Stimulated activated CD4-positive, alpha-beta T cell treated with anti-CD3 and anti-CD28 coated beads, Interleukin-2, amount 100 ng/mL, for 4 hours (primary cell): Measurements from ENCODE around the gene SBNO1.
A peak's percentile ranks its signal among the peaks of the same experiment; 100 is the strongest.
"Not testable (repeated sequence)": the region's sequence is repeated elsewhere in the genome, so short reads cannot be mapped to it uniquely, and the experiment has no call there.

Experiments
- DNase-seq: peaks from one replicate; pipeline ENCODE4 v3.0.0-alpha.2; 2020; ENCODE audit warnings: low read depth

Gene SBNO1

GRCh38 chr12:123364532-123365024 is at the start of gene SBNO1:
TSS of gene SBNO1 (minus strand) at chr12:123364847. CDS start at chr12:123350441, 14,406 bp downstream.
- DNase-seq, result peak; percentile 87

DNA sequence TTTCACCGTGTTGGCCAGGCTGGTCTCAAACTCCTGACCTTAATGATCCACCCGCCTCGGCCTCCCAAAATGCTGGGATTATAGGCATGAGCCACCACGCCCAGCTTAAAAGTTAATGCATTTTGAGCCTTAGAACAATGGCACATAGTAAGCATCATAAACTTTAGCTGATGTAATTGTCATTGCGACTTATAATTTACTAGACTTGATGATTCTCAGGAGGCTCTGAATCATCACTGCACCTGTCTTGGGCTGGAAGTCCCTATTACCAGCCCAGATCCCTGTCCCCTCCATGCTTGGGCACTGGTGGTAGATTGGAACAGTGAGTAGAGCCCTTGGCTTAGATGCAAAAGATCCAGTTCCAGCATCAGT is 45.4 kb upstream of the SBNO1 start:
- DNase-seq, result no peak

GRCh38 chr12:123409284-123410040 is 44.8 kb upstream of the SBNO1 start:
- DNase-seq, result not testable (repeated sequence)

- not testable (repeated sequence) for DNase-seq
Observed at GRCh38 chr12:123408619-123409018, 44.0 kb upstream of the SBNO1 start.

DNA sequence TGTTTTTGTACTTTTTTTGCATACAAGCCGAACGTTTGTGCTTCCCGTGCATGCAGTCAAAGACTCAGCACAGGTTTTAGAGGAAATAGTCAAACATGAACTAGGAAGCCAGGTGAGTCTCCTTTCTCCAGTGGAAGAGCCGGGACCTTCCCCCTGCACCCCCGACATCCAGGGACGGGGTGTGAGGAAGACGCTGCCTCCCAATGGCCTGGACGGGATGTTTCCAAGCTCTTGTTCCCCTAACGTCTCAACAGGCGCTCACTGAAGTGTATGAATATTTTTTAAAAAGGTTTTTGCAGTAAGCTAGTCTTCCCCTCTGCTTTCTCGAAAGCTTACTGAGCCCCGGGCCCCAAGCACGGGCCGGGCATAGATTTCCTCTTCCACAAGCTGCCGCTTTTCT is 43.3 kb upstream of the SBNO1 start:
- DNase-seq, result not testable (repeated sequence)

DNA sequence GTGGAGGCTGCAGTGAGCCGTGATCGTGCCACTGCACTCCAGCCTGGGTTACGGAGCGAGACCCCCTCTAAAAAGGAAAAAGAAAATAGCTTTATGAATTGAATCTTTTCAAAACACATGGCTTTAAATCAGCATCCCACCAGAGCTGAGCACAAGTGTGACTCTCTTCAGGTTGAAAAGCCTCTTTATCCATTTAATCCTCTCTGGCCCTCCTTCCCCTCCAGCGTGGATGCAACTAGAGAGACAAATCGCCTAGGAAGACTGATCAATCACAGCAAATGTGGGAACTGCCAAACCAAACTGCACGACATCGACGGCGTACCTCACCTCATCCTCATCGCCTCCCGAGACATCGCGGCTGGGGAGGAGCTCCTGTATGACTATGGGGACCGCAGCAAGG is 42.6 kb upstream of the SBNO1 start:
- DNase-seq, result not testable (repeated sequence)

DNA sequence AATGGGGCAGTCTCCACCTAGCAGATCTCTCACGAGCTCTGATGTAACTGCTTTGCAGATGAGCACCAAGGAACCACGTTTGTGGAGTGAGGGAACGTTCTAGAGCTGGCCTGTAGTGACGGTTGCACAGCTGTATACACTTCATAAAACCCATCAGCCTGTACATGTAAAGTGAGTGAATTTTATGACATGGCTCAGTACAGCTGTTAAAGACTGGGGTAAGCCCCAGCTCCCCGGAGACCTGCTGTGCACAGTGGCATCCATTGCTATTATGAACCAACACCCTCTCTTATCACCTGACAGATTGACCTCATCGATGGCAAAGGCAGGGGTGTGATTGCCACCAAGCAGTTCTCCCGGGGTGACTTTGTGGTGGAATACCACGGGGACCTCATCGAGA is 39.9 kb upstream of the SBNO1 start:
- DNase-seq, result no peak

DNA sequence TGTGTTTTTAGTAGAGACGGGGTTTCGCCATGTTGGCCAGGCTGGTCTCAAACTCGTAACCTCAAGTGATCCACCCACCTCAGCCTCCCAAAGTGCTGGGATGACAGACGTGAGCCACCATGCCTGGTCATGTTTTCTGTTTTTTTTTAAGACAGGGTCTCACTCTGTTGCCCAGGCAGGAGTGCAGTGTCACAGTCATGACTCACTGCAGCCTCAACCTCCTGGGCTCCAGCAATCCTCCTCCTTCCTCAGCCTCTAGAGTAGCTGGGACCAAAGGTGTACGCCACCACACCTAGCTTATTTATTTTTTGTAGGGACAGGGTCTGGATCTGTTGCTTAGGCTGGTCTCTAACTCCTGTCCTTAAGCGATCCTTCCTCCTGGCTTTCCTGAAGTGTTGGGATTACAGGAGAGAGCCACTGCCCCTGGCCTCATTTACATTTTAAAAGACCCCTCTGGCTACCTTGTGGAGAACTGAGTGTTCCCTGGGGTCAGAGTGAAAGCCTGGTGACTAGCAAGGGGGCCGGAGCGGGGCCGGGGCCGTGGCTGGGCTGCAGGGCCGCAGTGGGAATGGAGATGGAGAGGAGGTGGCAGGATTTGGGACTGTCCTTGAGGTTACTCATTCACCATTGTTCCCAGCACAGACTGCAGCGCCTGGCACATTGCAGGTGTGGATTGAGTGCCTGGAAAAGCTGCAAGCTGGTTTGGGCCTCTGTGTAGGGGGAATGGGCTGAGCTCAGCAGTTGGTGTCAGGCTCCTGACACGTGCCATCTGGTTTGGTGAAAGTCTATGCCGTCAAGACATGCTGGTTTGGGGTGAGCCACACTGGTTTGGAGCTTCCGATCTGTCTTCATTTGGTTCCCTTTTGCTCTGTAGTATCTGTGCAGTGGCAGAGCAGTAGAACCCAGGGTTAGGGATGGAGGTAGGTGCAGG is 37.4 kb upstream of the SBNO1 start:
- DNase-seq, result no peak

DNA sequence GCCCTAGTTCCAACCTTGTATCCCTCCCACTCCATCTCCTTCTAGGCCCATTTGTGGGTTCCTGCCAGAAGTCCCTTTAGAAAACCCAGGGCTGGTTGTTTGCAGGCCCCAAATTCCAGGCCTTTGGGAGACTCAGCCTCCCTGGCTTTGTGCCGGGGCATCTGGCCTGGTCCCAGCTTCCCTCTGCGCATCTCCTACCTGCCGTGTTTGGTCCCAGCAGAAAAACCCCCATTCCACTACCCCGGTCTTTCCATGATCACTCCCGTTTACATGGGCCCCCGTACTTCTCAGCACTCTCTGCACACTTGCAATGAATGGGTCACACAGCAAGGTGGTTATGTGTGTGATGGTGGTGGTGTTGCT is 34.6 kb upstream of the SBNO1 start:
- no peak for DNase-seq

DNA sequence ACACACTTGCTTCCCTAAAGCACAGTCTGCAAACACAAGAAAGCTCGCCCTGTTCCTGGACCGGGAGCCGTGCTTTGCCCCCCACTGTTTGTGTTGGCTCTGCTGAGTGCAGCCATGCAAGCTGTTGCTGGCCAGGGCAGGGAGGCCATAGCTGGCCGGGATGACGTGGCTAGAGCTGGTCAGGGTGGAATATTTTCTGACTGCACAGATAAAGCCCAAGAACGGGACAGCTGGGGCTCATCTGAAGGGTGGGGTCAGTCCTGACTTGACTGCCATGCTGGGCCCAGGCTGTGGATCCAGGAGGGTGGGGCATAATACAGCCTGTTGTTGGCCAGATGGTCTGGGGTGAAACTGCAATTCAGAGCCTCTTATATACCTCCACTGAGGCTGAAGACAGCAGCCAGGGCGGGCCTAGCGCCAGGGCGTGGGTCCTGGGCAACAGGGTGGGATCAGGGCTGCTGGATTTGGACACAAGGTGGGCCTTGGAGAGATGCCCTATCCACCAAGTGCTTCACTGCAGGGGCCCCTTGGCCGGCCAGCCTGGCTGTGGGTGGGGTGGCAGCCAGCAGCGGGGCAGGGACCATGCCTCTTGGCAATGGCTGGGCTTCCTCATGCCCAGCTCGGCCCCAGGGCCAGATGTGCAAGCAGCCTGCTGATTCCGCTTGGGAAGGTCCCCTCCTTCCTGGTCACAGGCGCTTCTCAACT is 34.1 kb upstream of the SBNO1 start:
- no peak for DNase-seq

GRCh38 chr12:123398177-123398549 is 33.5 kb upstream of the SBNO1 start:
- DNase-seq, result no peak

DNA sequence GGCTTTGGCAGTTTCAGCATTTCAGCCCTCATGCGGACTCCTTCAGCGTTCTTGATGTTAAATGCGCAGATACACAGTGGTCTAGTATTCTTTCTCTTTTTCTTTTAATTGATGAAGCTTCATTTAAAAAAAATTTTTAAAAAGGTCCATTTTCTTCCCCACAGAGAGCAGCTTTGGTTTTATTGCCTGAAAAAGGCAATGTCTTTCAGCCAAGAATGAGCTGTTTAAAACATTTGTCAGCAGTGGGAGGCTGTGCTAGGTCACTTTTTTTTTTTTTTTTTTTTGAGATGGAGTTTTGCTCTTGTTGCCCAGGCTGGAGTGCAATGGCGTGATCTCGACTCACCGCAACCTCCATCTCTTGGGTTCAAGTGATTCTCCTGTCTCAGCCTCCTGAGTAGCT is 32.8 kb upstream of the SBNO1 start:
- no peak for DNase-seq

DNA sequence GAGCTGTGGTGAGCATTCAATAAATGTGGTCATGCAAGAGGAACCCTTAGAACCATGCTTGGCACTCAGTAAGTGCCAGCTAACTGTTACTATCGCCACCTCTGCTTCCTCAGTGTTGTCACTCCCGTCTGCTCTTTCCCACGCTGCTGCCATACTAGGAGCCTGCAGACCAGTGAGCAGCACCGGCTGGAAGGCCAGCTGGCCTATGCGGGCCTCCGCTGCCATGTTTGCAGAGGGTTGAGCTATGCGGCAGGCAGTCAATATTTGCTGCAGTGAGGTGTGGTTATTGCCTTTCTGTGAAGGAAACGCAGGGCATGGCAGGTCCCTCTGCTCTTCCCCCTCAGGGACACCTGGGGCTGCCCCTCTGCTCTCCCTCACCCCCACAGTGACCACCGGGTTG is 32.3 kb upstream of the SBNO1 start:
- DNase-seq, result no peak

GRCh38 chr12:123396543-123396942 is 31.9 kb upstream of the SBNO1 start:
- no peak for DNase-seq

GRCh38 chr12:123395236-123395635 is 30.6 kb upstream of the SBNO1 start:
- DNase-seq, result no peak

DNA sequence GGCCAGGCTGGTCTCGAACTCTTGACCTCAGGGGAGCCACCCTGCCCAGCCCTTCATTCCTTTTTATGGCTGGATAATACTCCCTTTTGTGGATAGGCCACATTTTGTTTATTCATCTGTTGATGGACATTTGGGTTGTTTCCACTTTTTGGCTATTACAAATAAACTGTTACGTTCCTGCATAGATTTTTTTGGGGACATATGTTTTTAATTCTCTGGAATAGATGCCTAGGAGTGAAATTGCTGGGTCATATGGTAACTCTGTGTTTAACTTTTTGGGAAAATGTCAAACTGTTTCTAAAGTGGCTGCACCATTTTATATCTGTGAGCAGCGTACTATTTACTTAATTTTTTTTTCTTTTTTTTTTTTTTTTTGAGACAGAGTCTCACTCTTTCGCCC is 29.1 kb upstream of the SBNO1 start:
- DNase-seq, result no peak

DNA sequence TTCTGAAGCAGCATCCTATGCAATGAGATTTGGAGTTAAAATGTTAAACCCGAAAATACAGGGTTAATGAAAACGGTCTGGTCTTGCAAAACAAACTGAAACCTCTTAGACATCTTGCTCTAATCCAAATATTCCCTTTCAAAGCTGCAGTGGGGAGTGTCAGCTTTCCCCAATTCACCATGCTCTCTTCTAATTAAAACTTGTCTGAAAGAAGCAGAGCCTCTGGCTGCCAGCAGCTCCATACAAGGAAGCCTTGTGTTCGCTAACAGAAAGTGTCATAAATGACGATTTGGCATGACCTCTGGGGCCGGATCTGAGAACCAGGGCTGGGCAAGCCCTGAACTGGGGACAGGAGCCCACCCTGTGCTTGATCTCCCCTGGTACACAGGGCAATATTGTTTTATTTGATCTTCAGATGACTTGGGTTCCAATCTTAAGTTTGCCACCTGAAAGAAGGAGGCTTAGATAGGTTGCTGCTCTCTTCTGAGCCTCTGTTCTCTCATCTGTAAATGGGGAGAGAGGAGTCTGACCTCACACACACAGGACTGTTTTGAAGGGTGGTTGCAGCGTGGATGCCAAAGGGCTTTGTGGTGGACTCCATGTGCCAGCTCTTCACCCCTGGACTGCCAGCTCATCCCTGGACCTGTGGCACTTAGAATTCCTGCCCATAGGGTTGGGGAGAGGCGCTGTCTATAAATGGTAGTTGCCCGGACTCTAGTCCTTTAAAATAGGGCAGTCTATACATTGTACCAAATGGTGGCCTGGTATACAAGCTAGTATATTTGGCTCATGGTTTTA is 27.1 kb upstream of the SBNO1 start:
- no peak for DNase-seq

DNA sequence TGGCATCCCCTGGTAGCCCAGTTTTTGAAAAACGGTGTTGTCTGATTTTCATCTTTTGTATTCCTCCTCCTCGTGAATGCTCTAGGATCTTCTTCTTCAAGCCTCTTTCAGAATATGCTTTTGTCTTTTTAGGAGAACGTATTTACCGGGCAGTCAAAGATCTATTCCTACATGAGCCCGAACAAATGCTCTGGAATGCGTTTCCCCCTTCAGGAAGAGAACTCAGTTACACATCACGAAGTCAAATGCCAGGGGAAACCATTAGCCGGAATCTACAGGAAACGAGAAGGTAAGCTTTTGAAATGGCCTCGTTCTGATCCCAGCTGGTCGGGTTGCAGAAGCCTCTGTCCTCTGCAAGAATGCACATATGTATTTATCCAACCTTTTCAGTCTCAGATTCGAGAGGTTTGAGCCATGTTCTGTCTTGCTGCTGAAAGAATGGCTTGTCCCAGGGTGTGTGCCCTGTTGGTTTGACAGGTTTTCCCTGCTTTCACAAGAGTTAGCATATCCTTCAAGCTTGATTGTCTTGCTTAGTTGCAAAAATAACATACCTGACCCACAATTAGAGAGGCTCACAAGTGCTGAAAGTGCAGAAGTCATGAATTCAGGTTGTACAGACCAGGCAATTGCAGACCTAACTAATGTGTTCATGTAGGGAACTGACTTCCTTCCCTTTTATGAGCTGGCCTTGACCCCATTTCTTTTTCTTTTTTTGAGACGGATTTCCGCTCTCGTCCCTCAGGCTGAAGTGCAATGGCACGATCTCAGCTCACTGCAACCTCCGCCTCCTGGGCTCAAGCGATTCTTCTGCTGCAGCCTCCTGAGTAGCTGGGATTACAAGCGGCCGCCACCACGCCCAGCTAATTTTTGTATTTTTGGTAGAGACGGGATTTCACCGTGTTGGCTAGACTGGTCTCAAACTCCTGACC is 26.1 kb upstream of the SBNO1 start:
- DNase-seq, result no peak

GRCh38 chr12:123389560-123390351 is 25.1 kb upstream of the SBNO1 start:
- peak; percentile 4 for DNase-seq
